ENCODE data around the gene MROH9. TPM values are rescaled to one million over a fixed set of nuclear protein-coding genes. Genes with fewer than 3 reads are reported as not detected.

The MROH9 gene
- total RNA-seq, 1 experiment from 2014 or later: not detected

DNA sequence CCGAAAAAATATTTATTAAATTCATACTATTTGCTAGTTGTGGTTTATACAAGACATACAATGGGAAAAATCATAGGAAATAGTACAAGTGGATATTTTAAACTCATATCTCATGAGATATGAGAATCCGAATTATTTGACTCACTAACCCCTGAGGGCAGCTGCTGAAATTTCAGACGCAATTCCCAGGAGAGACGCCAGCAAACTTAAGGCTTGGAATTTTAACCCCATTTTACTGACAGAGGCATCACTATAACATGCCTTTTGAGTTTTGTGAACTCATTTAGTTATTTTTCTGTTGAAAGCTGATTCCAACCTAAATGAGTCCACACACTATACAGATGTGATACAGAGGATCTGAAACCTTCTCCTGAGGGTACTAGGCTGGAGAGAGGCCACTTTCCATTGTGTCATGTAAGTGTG is 5.9 kb upstream of the MROH9 start:
- CTCF ChIA-PET: interaction anchor here (0.7 to 3.6 kb wide), 13 partner anchors 9 to 1093 kb away, joined by 3 to 26 read pairs (median 4); partner anchors contain the start of genes FMO4 and SCYL3
- peak; percentile 31; the same call in 1 of the 2 replicates for ATAC-seq
- intact Hi-C loops (cut with micrococcal nuclease): loop anchor here (1.0 to 2.0 kb wide), 2 partner anchors 240 to 1001 kb away; no protein-coding TSS in a partner anchor
- Histone ChIP-seq H3K9me3 (ENCODE audit: control insufficient read depth in 1 of 2, insufficient read depth in 1 of 2, low read depth in 1 of 2, low read length in 2 of 2) (no peaks in the 10 kb centered on the region), H3K79me2 (ENCODE audit: insufficient read depth, low read length) (no peaks in the 10 kb centered on the region), H3K4me3 (replicated peaks in 1 of 2; ENCODE audit: low read depth in 1 of 2, low read length in 2 of 2) (no peak overlapping the region), H3K27ac (ENCODE audit: low read depth, low read length) (no peak overlapping the region), H3K4me1 (ENCODE audit: control insufficient read depth in 1 of 2, insufficient read depth in 2 of 2, low read length in 2 of 2) (no peaks in the 10 kb centered on the region), H4K20me1 (ENCODE audit: insufficient read depth) (no peaks in the 10 kb centered on the region), H2AFZ (ENCODE audit: low read depth, low read length, poor library complexity, severe bottlenecking) (peak overlapping the region; percentile 81), H3K27me3 (ENCODE audit: insufficient read depth, low read length) (no peaks in the 10 kb centered on the region), H3K36me3 (ENCODE audit: control insufficient read depth in 1 of 2, insufficient read depth in 2 of 2, low read length in 2 of 2) (no peaks in the 10 kb centered on the region), H3K9ac (ENCODE audit: low read length) (no peak overlapping the region), H3K4me2 (ENCODE audit: low read length) (peak overlapping the region; percentile 17; the same call in 1 of the 2 replicates), H3K9me2 (ENCODE audit: insufficient read depth) (no peaks in the 10 kb centered on the region)
- BruUV-seq (replicated peaks): no TSS peak
- POLR2A ChIA-PET: interaction anchor here (1.0 kb wide), 1 partner anchor 397 kb away, joined by 3 read pairs; the partner anchor contains the start of gene GORAB
- DNase-seq (ENCODE audit: low read depth, low spot score): no peak
- TF ChIP-seq, protein P1, sequence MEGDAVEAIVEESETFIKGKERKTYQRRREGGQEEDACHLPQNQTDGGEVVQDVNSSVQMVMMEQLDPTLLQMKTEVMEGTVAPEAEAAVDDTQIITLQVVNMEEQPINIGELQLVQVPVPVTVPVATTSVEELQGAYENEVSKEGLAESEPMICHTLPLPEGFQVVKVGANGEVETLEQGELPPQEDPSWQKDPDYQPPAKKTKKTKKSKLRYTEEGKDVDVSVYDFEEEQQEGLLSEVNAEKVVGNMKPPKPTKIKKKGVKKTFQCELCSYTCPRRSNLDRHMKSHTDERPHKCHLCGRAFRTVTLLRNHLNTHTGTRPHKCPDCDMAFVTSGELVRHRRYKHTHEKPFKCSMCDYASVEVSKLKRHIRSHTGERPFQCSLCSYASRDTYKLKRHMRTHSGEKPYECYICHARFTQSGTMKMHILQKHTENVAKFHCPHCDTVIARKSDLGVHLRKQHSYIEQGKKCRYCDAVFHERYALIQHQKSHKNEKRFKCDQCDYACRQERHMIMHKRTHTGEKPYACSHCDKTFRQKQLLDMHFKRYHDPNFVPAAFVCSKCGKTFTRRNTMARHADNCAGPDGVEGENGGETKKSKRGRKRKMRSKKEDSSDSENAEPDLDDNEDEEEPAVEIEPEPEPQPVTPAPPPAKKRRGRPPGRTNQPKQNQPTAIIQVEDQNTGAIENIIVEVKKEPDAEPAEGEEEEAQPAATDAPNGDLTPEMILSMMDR (IDR thresholded peaks at IDR 0.05 in 2 of 3, conservative IDR thresholded peaks at IDR 0.05 in 1 of 3; ENCODE audit: borderline replicate concordance in 1 of 3, insufficient read depth in 1 of 3, low read depth in 2 of 3, low read length in 2 of 3): no peak
- no peak for TF ChIP-seq RAD21 (IDR thresholded peaks at IDR 0.05; ENCODE audit: low read depth)
- RAD21 ChIA-PET (ENCODE audit: low non-redundant PET in 1 of 2, low total read pairs in 2 of 2, uncharacterized antibody in 2 of 2, unreplicated experiment in 2 of 2): interaction anchor here (0.5 to 1.0 kb wide), 3 partner anchors 48 to 919 kb away, joined by 3 read pairs; no protein-coding TSS in a partner anchor

DNA sequence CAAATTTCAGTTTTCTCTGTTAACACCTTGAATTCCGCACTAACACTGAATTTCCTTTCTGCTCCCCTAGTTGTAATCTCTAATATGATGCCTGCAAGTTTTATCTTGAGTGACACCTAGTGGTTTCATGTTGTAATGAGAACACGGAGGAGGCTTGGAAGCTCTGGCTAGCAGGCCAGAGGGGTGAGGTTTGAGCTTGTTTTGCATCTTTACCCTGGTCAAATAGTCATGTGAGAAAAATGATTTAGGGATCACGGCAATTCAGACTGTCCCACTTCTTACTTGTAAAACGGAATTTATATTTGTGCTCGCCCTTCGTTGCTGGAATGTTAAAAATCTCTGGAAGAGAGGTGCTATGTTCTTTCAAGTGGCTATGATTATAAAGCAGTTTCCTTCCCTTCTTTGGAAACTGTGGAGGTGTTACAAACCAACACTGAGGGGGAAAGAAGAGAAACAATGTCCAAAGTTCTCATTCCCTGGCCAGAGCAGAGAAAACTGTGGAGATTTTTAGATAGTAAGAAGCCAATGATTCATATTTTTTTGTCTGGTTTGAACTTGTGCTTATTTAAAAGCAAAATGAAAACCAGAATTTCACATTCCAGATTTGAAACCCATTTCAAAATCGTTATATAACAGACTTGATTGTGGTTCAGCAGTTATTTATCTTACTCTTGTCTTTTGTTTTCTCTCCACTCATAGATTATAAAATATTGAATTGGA is 5.3 kb upstream of the MROH9 start:
- H3K4me2 ChIP-seq (ENCODE audit: low read length): peak overlapping the region; percentile 17; the same call in 1 of the 2 replicates
- H3K9me2 ChIP-seq (ENCODE audit: insufficient read depth): no peaks in the 10 kb centered on the region
- H3K36me3 ChIP-seq (ENCODE audit: control insufficient read depth in 1 of 2, insufficient read depth in 2 of 2, low read length in 2 of 2): no peaks in the 10 kb centered on the region
- POLR2A ChIA-PET: interaction anchor here (1.0 kb wide), 1 partner anchor 398 kb away, joined by 3 read pairs; the partner anchor contains the start of gene GORAB
- H3K4me3 ChIP-seq (replicated peaks in 1 of 2; ENCODE audit: low read depth in 1 of 2, low read length in 2 of 2): no peak overlapping the region
- CTCF ChIA-PET: interaction anchor here (0.7 to 3.6 kb wide), 13 partner anchors 9 to 1093 kb away, joined by 3 to 26 read pairs (median 4); partner anchors contain the start of genes FMO4 and SCYL3
- TF ChIP-seq CEBPB (IDR thresholded peaks at IDR 0.05; ENCODE audit: low read depth) (no peak), SIN3A (IDR thresholded peaks at IDR 0.05; ENCODE audit: low read depth) (no peak), EGR1 (IDR thresholded peaks at IDR 0.05; ENCODE audit: low read depth) (no peak), POLR2A (IDR thresholded peaks at IDR 0.05; ENCODE audit: borderline replicate concordance, extremely low read depth, insufficient read depth, insufficient read length) (no peak), RAD21 (IDR thresholded peaks at IDR 0.05; ENCODE audit: low read depth) (peak; percentile 73), EZH2 (IDR thresholded peaks at IDR 0.05) (no peak), FOSL1 (IDR thresholded peaks at IDR 0.05; ENCODE audit: low read depth) (no peak), ZNF274 (IDR thresholded peaks at IDR 0.05; ENCODE audit: low read depth, low read length) (no peak)
- TF ChIP-seq, protein P1 (IDR thresholded peaks at IDR 0.05 in 2 of 3, conservative IDR thresholded peaks at IDR 0.05 in 1 of 3; ENCODE audit: borderline replicate concordance in 1 of 3, insufficient read depth in 1 of 3, low read depth in 2 of 3, low read length in 2 of 3): peak; percentile 63 to 73 (median 66); a peak in 5 of 6 replicates
- TF ChIP-seq, protein P2, sequence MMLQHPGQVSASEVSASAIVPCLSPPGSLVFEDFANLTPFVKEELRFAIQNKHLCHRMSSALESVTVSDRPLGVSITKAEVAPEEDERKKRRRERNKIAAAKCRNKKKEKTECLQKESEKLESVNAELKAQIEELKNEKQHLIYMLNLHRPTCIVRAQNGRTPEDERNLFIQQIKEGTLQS (IDR thresholded peaks at IDR 0.05): no peak
- ATAC-seq (peak; percentile 98), DNase-seq (ENCODE audit: low read depth, low spot score) (peak; percentile 50)
- no peaks in the 10 kb centered on the region for H3K9me3 ChIP-seq (ENCODE audit: control insufficient read depth in 1 of 2, insufficient read depth in 1 of 2, low read depth in 1 of 2, low read length in 2 of 2)
- no peak overlapping the region for H3K9ac ChIP-seq (ENCODE audit: low read length)
- no peak overlapping the region for H3K27ac ChIP-seq (ENCODE audit: low read depth, low read length)
- H3K79me2 ChIP-seq (ENCODE audit: insufficient read depth, low read length): no peaks in the 10 kb centered on the region
- H3K27me3 ChIP-seq (ENCODE audit: insufficient read depth, low read length): no peaks in the 10 kb centered on the region
- no TSS peak for BruUV-seq (replicated peaks)
- no peaks in the 10 kb centered on the region for H3K4me1 ChIP-seq (ENCODE audit: control insufficient read depth in 1 of 2, insufficient read depth in 2 of 2, low read length in 2 of 2)
- H4K20me1 ChIP-seq (ENCODE audit: insufficient read depth): no peaks in the 10 kb centered on the region
- RAD21 ChIA-PET (ENCODE audit: low non-redundant PET in 1 of 2, low total read pairs in 2 of 2, uncharacterized antibody in 2 of 2, unreplicated experiment in 2 of 2): interaction anchor here (0.5 to 1.0 kb wide), 4 partner anchors 48 to 919 kb away, joined by 3 to 4 read pairs (median 3); no protein-coding TSS in a partner anchor
- H2AFZ ChIP-seq (ENCODE audit: low read depth, low read length, poor library complexity, severe bottlenecking): peak overlapping the region; percentile 81
- intact Hi-C loops (cut with micrococcal nuclease): loop anchor here (1.0 to 2.0 kb wide), 2 partner anchors 241 to 1001 kb away; no protein-coding TSS in a partner anchor

Data from HCT116 (cell line).